NCI-H345 (cell line): ENCODE data around the gene DENND5B.
A peak's percentile ranks its signal among the peaks of the same experiment; 100 is the strongest.
"Not testable (repeated sequence)": the region's sequence is repeated elsewhere in the genome, so short reads cannot be mapped to it uniquely, and the experiment has no call there.

Experiments
- DNase-seq: peaks from one replicate; lab custom pipeline; 2025; lab: John Stamatoyannopoulos, UW

DENND5B gene

GRCh38 chr12:31590642-31591379, at the start of gene DENND5B:
Gene DENND5B, minus strand, starts transcription at chr12:31591136. Its CDS starts 304 bp downstream, at chr12:31590832.
- DNase-seq = peak; percentile 78

- no peak for DNase-seq
These were observed 43.7 kb upstream of the DENND5B start for GRCh38 chr12:31634620-31635019.

GRCh38 chr12:31633464-31633863, 42.5 kb upstream of the DENND5B start:
- no peak for DNase-seq

GRCh38 chr12:31631809-31632208, 40.9 kb upstream of the DENND5B start:
- no peak for DNase-seq

GRCh38 chr12:31631023-31631724, 40.2 kb upstream of the DENND5B start:
- DNase-seq = no peak

GRCh38 chr12:31629756-31630732, 39.1 kb upstream of the DENND5B start:
- no peak for DNase-seq

GRCh38 chr12:31627456-31628054, 36.6 kb upstream of the DENND5B start:
- no peak for DNase-seq

GRCh38 chr12:31626270-31626995, 35.5 kb upstream of the DENND5B start:
- no peak for DNase-seq

GRCh38 chr12:31622038-31622437, 31.1 kb upstream of the DENND5B start:
- no peak for DNase-seq

- no peak for DNase-seq
These were observed 29.4 kb upstream of the DENND5B start for GRCh38 chr12:31620311-31620710.

- DNase-seq = no peak
These were observed 27.5 kb upstream of the DENND5B start for GRCh38 chr12:31618228-31619025.

GRCh38 chr12:31612819-31613218, 21.9 kb upstream of the DENND5B start:
- DNase-seq = no peak

GRCh38 chr12:31608299-31608698, 17.4 kb upstream of the DENND5B start:
- not testable (repeated sequence) for DNase-seq

- no peak for DNase-seq
These were observed 14.6 kb upstream of the DENND5B start for GRCh38 chr12:31605531-31605930.

GRCh38 chr12:31603546-31604009, 12.6 kb upstream of the DENND5B start:
- DNase-seq = no peak

- no peak for DNase-seq
These were observed 9.8 kb upstream of the DENND5B start for GRCh38 chr12:31600750-31601149.

GRCh38 chr12:31600252-31600651, 9.3 kb upstream of the DENND5B start:
- DNase-seq = no peak

- no peak for DNase-seq
These were observed 8.1 kb upstream of the DENND5B start for GRCh38 chr12:31599053-31599452.

- DNase-seq = no peak
These were observed 6.1 kb upstream of the DENND5B start for GRCh38 chr12:31597066-31597465.

- no peak for DNase-seq
These were observed 3.7 kb upstream of the DENND5B start for GRCh38 chr12:31594681-31595080.
